ENCODE measurements around the gene UNC13C.

UNC13C gene

DNA sequence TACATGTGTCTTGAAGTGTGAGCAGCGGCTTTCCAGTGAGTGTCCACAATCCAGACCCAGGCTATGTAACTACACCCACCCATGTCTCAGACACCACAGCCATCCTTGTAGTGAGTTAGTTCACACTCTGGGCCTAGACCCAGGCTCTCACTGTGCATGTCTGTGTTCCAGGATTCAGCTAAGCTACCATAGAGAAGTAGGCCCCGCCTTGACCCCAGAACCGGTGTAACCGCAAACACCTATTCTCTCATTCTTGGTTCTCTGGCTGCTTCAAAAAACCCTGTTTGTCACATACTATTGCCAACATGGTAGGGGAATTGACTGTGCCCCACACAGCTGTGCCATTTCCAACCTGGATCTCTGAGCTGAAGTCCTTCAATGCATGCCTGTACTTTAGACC, 657.9 kb downstream of the UNC13C start:
- H3K4me3 ChIP-seq (ENCODE audit: low read depth, low read length): no peak overlapping the region
- H3K9me3 ChIP-seq (ENCODE audit: control insufficient read depth, insufficient read depth, low read length): peaks cover 4% of the 10 kb centered on the region; the same call in 1 of the 2 replicates
- no peaks in the 10 kb centered on the region for H3K36me3 ChIP-seq (ENCODE audit: control insufficient read depth, insufficient read depth, low read length)
- H3K4me1 ChIP-seq (ENCODE audit: control insufficient read depth, insufficient read depth, low read length): no peaks in the 10 kb centered on the region
- H3K27me3 ChIP-seq (ENCODE audit: control insufficient read depth, insufficient read depth, low read length): no peaks in the 10 kb centered on the region
- H3K27ac ChIP-seq (ENCODE audit: low read depth, low read length): no peak overlapping the region
- no peak overlapping the region for H3K9ac ChIP-seq (ENCODE audit: low read depth, low read length)

DNA sequence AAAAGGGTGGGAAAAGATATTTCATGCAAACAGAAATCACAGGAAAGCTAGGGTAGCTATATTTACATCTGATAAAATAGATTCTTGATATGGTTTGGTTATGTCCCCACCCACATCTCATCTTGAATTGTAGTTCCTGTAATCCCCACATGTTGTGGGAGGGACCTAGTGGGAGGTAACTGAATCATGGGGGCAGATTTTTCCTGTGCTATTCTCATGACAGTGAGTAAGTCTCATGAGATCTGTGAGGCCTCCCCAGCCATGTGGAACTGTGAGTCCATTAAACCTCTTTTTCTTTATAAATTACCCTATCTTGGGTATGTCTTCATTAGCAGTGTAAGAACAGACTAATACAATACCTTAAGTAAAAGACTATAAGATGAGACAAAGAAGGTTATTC, 660.4 kb downstream of the UNC13C start:
- Histone ChIP-seq H3K9ac (ENCODE audit: low read depth, low read length) (no peak overlapping the region), H3K4me1 (ENCODE audit: control insufficient read depth, insufficient read depth, low read length) (no peaks in the 10 kb centered on the region), H3K36me3 (ENCODE audit: control insufficient read depth, insufficient read depth, low read length) (no peaks in the 10 kb centered on the region), H3K27ac (ENCODE audit: low read depth, low read length) (no peak overlapping the region), H3K27me3 (ENCODE audit: control insufficient read depth, insufficient read depth, low read length) (no peaks in the 10 kb centered on the region), H3K4me3 (ENCODE audit: low read depth, low read length) (no peak overlapping the region), H3K9me3 (ENCODE audit: control insufficient read depth, insufficient read depth, low read length) (peaks cover 4% of the 10 kb centered on the region; the same call in 1 of the 2 replicates)

DNA sequence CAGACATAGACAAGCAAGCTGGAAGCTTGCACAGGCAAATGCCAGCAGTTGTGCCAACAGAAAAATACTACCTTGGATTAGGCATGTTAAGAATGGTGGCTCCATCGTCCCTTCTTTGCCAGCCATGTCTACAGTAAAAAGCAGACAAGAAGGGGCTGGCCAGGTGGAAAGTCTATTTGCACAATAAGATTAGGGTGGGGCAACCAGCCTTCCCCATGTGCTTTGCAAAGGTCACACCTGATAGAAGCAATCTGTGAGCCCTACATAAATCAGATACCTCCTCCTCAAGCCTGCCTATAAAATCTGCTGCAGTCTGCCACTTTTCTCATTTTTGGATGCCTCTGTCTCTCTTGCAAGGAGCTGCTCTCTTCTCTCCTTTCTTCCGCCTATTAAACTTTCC, 662.6 kb downstream of the UNC13C start:
- Histone ChIP-seq H3K27me3 (ENCODE audit: control insufficient read depth, insufficient read depth, low read length) (no peaks in the 10 kb centered on the region), H3K4me3 (ENCODE audit: low read depth, low read length) (no peak overlapping the region), H3K4me1 (ENCODE audit: control insufficient read depth, insufficient read depth, low read length) (no peaks in the 10 kb centered on the region), H3K36me3 (ENCODE audit: control insufficient read depth, insufficient read depth, low read length) (no peaks in the 10 kb centered on the region), H3K9me3 (ENCODE audit: control insufficient read depth, insufficient read depth, low read length) (peaks cover 4% of the 10 kb centered on the region; the same call in 1 of the 2 replicates), H3K27ac (ENCODE audit: low read depth, low read length) (no peak overlapping the region), H3K9ac (ENCODE audit: low read depth, low read length) (no peak overlapping the region)

DNA sequence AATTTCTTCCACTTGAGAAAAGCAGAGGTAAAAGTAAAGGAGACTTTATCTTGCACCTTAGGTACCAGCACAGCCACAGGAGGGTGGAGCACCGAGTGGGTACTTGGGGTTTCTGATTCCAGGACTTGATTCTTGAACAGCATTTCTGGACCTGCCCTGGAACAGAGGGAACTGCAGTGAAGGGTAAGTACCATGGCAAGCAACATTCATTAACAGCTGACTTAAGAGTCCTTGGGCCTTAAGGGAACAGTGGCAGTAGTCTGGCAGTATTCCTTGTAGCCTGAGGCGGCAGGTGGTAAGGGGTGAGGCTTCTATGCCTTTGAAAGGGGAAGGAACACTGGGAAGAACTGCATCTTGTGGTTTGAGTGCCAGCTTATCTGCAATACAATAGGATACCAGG, 666.6 kb downstream of the UNC13C start:
- H3K4me3 ChIP-seq (ENCODE audit: low read depth, low read length): no peak overlapping the region
- H3K4me1 ChIP-seq (ENCODE audit: control insufficient read depth, insufficient read depth, low read length): no peaks in the 10 kb centered on the region
- peaks cover 19% of the 10 kb centered on the region for H3K9me3 ChIP-seq (ENCODE audit: control insufficient read depth, insufficient read depth, low read length)
- H3K36me3 ChIP-seq (ENCODE audit: control insufficient read depth, insufficient read depth, low read length): no peaks in the 10 kb centered on the region
- H3K27ac ChIP-seq (ENCODE audit: low read depth, low read length): no peak overlapping the region
- no peak overlapping the region for H3K9ac ChIP-seq (ENCODE audit: low read depth, low read length)
- no peaks in the 10 kb centered on the region for H3K27me3 ChIP-seq (ENCODE audit: control insufficient read depth, insufficient read depth, low read length)

DNA sequence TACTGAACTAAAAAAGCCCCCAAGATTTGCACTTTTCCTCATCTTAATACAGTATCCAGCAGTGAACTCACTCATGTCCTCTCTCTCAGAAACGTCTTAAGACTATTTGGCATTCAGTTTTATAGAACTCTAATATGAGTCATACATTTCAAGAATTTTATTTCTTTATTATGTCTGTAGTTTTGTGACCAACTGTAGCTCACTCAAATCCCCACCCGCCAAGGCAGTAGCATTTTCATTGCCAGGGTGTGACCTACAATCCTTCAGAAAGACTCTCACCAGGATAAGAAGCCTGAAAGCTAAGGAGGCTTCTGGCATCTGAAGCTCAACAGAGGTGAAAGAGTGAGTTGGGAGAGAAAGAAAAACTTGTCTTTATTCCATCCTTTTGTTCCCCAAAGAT, 681.4 kb downstream of the UNC13C start:
- no peaks in the 10 kb centered on the region for H3K4me1 ChIP-seq (ENCODE audit: control insufficient read depth, insufficient read depth, low read length)
- no peaks in the 10 kb centered on the region for H3K36me3 ChIP-seq (ENCODE audit: control insufficient read depth, insufficient read depth, low read length)
- H3K27me3 ChIP-seq (ENCODE audit: control insufficient read depth, insufficient read depth, low read length): no peaks in the 10 kb centered on the region
- H3K4me3 ChIP-seq (ENCODE audit: low read depth, low read length): no peak overlapping the region
- H3K9me3 ChIP-seq (ENCODE audit: control insufficient read depth, insufficient read depth, low read length): no peaks in the 10 kb centered on the region; the same call in 1 of the 2 replicates
- no peak overlapping the region for H3K9ac ChIP-seq (ENCODE audit: low read depth, low read length)
- H3K27ac ChIP-seq (ENCODE audit: low read depth, low read length): no peak overlapping the region

DNA sequence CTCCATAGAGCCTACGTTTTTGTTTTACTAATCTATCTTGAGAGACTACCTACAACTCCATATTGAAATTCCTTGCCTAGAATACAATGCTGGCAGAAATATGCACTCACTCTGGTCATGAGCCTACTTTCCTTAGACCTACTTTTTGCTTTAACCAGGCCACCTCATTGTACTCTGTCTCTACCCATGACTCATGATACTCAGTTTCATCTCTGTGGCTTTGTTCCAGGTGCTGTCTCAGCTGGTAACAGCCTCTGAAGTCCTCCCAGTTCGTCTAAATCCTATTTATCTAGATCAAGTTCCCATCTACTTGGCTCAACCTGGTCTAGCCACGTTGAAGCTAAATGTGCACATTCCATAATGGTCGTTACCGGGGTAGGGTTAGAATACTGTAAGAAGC, 682.1 kb downstream of the UNC13C start:
- H3K4me3 ChIP-seq (ENCODE audit: low read depth, low read length): no peak overlapping the region
- H3K9me3 ChIP-seq (ENCODE audit: control insufficient read depth, insufficient read depth, low read length): no peaks in the 10 kb centered on the region
- no peaks in the 10 kb centered on the region for H3K4me1 ChIP-seq (ENCODE audit: control insufficient read depth, insufficient read depth, low read length)
- no peaks in the 10 kb centered on the region for H3K27me3 ChIP-seq (ENCODE audit: control insufficient read depth, insufficient read depth, low read length)
- no peak overlapping the region for H3K9ac ChIP-seq (ENCODE audit: low read depth, low read length)
- H3K27ac ChIP-seq (ENCODE audit: low read depth, low read length): no peak overlapping the region
- no peaks in the 10 kb centered on the region for H3K36me3 ChIP-seq (ENCODE audit: control insufficient read depth, insufficient read depth, low read length)

DNA sequence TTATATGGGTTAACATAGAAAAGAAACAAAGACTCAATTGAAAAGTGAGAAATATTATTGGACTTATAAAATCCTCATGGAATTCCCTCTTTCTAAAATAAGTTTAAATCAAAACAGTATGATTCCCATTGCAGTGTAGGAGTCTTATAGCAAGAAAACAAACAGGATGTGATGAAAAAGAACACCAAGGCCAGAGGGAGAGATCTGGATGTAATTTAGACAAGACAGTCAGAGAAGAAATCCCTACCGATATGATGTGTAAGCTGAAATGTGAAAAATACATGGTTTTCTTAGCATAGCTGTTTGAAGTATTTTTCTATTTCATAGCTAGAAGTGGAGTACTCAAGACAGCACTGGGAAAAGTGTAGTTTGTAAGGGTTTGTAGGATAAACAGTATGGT, 697.0 kb downstream of the UNC13C start:
- Histone ChIP-seq H3K4me3 (ENCODE audit: low read depth, low read length) (no peak overlapping the region), H3K9me3 (ENCODE audit: control insufficient read depth, insufficient read depth, low read length) (no peaks in the 10 kb centered on the region), H3K27ac (ENCODE audit: low read depth, low read length) (no peak overlapping the region), H3K27me3 (ENCODE audit: control insufficient read depth, insufficient read depth, low read length) (no peaks in the 10 kb centered on the region), H3K9ac (ENCODE audit: low read depth, low read length) (no peak overlapping the region), H3K36me3 (ENCODE audit: control insufficient read depth, insufficient read depth, low read length) (no peaks in the 10 kb centered on the region), H3K4me1 (ENCODE audit: control insufficient read depth, insufficient read depth, low read length) (no peaks in the 10 kb centered on the region)

DNA sequence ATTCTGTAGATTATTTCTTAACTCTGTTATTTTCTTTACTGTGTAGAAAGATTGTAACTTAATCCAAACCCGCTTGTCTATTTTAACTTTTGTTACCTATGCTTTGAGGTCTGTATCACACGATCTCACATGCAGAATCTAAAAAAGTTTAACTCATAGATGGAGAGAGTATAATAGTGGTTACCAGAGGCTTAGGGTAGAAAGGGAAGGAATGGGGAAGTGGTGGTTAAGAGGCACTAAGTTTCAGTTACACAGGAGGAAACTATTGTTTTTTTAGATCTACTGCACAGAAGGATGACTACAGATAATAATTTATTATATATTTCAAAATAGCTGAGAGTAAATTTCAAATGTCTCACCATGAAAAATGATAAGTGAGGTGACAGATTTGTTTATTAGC, 703.3 kb downstream of the UNC13C start:
- H3K9me3 ChIP-seq (ENCODE audit: control insufficient read depth, insufficient read depth, low read length): no peaks in the 10 kb centered on the region
- H3K27ac ChIP-seq (ENCODE audit: low read depth, low read length): no peak overlapping the region
- no peaks in the 10 kb centered on the region for H3K4me1 ChIP-seq (ENCODE audit: control insufficient read depth, insufficient read depth, low read length)
- H3K4me3 ChIP-seq (ENCODE audit: low read depth, low read length): no peak overlapping the region
- H3K9ac ChIP-seq (ENCODE audit: low read depth, low read length): no peak overlapping the region
- H3K27me3 ChIP-seq (ENCODE audit: control insufficient read depth, insufficient read depth, low read length): no peaks in the 10 kb centered on the region
- no peaks in the 10 kb centered on the region for H3K36me3 ChIP-seq (ENCODE audit: control insufficient read depth, insufficient read depth, low read length)
